PFSK-1 (cell line): ENCODE results near the gene TMIGD3.

Experiments used
- REST ChIP-seq, 2 experiments: IDR thresholded peaks; 2 replicates each; pipeline versions ENCODE4 v1.6.1 to v1.8.0; 2011 to 2012; ENCODE audit warnings: low read depth in 2 of 2, low read length in 2 of 2, control low read depth in 1 of 2, inconsistent platforms in 1 of 2, mild to moderate bottlenecking in 1 of 2, moderate library complexity in 1 of 2; ENCODE audit not compliant: insufficient read depth in 1 of 2
- SIN3A ChIP-seq: IDR thresholded peaks from 2 replicates; pipeline ENCODE4 v1.6.1; 2012; ENCODE audit warnings: mild to moderate bottlenecking, low read length, moderate library complexity, borderline replicate concordance; ENCODE audit not compliant: insufficient read depth
- TAF1 ChIP-seq: IDR thresholded peaks from 2 replicates; pipeline ENCODE4 v1.6.1; 2012; ENCODE audit warnings: low read length, control low read depth, borderline replicate concordance; ENCODE audit not compliant: insufficient read depth

DNA sequence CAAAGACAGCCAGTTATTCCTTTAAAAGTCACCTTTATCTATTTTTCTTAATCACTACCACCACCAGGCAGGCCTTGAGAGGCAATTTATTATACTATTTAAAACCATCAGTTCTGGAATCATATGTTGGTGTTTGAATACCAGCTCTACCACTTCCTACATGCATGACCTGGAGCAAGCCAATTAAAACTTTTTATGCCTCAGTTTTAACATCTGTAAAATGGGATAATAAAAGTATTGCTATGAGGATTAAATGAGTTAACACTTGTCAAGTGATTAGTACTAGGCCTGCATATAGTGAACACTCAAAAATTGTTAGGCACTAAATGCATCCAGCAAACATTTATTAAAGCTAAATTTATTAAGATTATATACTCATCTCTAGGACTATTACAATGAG, 49.2 kb upstream of the TMIGD3 start:
- TF ChIP-seq TAF1: no peak
- TF ChIP-seq REST (IDR thresholded peaks at IDR 0.05; ENCODE audit: insufficient read depth in 1 of 2, low read depth in 2 of 2, low read length in 2 of 2): no peak
- TF ChIP-seq SIN3A: no peak
